MM.1S (cell line): ENCODE measurements around the gene DUSP10.

Experiments used
- CTCF ChIP-seq: fragments of 300-600 bp; sonication (generic); IDR thresholded peaks from 2 replicates; pipeline ENCODE4 v1.5.1; 2016; ENCODE audit warnings: antibody characterized with exemption, low read length, mixed read lengths
- EZH2 ChIP-seq: fragments of 300-600 bp; sonication (generic); optimal IDR thresholded peaks from 2 replicates; pipeline ENCODE3; 2017; ENCODE audit warnings: low read depth, mild to moderate bottlenecking, antibody characterized with exemption, low read length, mixed read lengths

- no peak for TF ChIP-seq CTCF
- no peak for TF ChIP-seq EZH2
Observed at GRCh38 chr1:221758455-221758854, 16.6 kb upstream of the DUSP10 start.
